ENCODE data around the gene SMIM7.

The SMIM7 gene

DNA sequence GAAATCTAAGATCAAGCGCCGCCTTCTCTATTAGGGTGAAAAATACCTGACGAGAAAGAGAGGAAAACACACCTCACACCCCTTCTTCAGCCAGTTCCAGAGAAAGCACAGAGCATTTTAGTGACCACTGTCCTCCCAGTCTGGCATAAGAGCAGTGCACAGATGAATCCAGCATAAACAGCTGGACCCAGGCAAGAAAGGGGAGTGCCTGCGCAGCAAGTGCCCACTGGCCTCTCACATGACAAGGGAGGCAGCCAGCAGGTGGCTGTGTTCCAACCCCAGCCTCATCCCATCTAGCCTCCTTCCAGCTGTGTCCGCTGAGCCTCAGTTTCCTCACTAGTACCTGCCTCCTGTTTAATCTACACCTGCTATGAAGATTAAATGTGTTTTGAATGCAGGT, 39.9 kb downstream of the SMIM7 start:
- no peak for DNase-seq

DNA sequence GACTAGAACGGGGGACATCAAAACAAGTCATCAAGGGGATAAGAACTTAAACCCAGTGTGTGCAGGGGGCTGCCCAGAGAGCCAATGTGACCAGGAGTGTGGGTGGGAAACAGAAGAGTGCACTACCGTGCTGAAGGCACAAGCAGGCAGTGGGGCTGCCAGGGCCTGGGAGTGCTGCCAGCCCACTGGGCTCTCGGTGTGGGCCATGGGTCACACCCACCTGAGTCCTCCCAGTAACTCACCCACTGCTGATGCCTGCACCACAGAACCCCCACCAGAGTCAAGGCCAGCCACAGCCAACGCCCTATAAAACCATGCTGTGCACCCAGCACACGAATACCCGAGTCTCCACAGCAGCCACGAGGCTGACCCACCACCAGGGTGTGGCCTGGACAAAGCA, 40.5 kb downstream of the SMIM7 start:
- no peak for DNase-seq

DNA sequence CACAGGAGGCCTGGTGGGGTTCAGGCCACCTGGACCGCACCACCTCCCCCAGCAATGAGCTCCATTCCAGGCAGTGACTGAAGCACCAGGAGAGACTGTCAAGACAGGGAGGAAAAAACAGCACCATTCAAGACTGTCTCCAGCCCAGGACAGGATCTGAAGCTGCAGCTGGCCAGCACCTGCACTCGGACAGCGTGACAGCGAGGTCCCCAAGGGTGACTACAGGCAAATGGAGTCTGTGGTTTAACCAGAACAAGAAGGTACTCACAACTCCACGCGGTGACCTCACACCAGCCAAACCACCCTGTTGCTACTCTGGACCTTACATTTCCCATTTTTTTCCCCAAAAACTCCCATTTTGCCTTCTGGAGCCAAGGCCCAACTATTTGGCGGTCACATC, 41.7 kb downstream of the SMIM7 start:
- no peak for DNase-seq

DNA sequence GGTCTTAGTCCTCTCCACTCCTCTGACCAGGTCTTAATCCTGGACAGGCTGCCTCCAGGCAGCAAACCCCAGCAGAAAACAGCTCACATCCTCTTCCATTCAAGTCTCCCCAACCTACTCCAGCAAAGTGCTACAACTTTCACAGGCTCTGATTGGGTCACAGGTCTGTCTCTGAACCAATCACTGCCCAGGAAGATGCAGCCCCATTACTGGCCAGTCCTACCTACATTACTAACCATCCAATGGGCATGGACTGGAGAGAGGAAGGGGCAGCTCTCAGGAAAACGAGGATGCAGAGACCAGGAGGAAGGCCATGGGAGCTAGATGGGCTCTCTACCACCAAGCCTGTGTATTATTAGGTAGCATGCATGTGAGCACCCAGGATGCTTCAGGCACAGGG, 44.1 kb downstream of the SMIM7 start:
- no peak for DNase-seq

DNA sequence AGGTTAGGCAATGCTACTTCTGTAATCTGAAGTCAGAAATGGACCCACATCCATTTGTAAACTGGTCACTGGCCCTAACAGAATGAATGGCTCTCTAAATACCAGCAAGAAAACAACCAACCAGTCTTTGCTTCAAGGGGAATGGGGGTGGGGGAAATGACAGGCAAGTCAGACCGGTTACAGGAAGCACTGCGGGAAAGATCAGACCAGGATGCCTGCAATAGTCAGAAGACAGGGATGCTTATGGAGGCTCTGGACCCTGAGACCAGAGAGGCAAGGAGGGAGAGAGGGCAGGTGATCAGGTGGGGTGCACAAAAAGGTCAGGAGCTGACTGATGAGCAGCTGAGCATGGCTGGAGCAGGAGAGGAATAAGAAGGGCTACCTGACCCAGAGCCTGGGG, 45.0 kb downstream of the SMIM7 start:
- no peak for DNase-seq

DNA sequence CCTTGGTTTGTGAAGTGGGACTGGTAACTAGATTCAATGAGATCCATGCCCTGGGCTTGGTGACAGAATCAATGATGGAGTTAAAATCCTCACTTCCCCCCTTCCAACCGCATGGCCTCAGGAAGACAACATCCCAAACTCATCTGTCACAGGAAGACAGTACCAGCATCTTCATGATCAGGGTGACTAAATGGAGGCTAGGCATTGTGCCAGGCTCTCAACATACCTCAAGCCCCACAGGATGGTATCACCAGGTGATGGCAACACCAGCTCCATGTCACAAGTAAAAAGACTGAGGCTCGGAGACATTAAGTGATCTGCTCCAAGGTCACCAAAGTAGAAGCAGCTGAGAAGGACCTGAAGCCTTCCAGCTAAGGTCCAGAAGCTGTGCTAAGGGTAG, 46.1 kb downstream of the SMIM7 start:
- DNase-seq: no peak

DNA sequence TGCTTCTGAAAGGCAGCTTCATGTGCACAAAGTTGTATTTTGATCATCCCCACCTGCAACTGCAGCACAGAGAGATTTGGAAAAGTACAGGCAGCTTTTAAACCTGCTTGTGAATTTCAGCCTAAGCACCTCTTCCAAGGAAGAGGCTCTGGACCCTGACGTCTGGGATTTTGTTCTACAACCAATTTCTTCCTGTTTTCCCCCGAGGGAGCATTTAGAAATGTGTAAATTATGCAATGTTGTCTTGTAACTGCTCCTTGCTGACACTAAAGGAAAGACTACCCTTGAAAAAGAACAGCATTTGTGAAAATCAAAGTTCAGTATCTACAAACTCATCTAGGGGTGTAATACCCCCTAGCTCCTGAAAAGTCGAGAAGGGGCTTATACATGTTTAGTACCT, 47.3 kb downstream of the SMIM7 start:
- no peak for DNase-seq

DNA sequence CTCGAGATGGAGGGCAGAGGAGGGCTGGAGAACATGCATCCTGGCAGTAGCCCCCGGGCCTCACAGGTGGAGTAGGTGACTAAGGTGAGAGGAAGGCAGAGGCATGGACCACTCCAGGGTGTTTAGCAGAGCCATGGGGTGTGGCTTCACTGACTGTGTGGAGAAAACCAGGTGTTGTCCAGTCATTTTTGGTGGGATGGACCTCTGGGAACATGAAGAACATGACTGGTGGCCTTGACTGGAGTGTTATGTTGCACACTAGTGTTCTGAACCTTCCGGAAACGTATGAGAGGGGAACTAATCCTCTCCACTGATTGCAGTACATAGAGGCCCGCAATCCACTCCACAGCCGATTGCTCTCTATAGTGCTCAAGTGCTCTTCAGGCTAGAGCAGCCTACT, 48.8 kb downstream of the SMIM7 start:
- no peak for DNase-seq

DNA sequence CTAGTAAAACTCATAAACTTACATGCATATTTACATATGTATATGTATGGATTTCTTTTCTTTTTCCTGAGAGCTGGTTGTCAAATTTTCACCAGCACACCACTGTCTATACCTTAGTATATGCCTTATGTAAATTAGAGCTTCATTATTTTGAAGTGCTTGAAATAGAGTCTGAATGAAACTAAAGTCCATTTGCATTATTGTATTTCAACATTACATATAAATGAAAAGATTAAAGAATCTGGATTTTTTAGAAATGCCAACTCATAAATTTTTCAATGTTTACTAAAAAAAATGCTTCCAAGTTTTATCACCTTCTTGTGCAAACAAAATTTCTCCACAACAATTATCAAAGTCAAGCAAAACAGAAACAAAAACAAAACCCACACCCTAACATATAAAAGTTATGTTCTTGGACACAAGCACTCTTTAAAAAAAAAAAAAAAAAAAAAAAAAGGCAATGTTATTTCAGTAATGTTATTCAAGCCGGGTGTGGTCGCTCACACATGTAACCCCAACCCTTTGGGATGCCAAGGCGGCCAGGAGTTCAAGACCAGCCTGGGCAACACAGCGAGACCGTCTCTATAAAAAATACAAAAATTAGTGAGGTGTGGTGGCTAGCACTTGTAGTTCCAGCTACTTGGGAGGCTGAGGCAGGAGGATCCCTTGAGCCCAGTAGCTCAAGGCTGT, 50.3 kb downstream of the SMIM7 start:
- no peak for DNase-seq

DNA sequence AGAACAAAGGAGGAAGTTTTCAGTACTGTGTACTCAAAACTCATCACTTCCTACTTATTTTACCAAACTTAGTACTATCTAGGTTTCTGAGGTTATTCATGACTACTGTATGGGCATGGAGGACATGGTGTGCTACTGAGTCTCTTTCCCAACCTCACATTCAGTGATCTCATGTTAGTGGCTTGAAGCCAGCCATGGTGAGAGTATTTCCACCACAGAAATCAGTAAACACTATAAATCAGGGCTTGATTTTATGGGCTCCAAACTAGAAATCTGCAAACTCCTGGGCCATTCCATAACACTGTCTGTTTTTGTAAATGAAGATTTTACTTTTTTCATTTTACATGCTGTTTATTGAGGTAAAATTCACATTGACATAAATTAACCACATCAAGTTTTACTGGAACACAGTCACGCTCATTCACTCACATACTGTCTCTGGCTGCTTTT, 51.6 kb downstream of the SMIM7 start:
- DNase-seq: no peak

DNA sequence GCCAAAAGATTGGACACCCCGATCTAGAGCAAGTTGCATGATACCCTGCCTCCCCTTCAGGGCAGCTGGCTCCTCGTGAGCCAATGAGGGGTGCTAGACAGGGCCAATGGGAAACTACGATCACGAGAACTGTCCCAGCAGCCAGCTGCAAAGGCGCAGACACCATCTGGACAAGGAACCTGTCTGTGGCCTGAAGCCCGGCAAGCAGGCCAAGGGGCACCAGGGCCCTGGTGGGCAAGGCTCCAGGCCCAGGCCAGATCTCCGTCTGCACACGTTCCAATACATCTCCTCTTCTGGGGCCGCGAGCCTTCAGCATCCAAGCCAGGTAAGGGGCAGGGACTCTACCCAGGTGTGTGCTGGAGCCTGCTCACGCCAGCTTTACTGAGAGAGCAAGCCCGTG, 52.1 kb downstream of the SMIM7 start:
- DNase-seq: no peak

DNA sequence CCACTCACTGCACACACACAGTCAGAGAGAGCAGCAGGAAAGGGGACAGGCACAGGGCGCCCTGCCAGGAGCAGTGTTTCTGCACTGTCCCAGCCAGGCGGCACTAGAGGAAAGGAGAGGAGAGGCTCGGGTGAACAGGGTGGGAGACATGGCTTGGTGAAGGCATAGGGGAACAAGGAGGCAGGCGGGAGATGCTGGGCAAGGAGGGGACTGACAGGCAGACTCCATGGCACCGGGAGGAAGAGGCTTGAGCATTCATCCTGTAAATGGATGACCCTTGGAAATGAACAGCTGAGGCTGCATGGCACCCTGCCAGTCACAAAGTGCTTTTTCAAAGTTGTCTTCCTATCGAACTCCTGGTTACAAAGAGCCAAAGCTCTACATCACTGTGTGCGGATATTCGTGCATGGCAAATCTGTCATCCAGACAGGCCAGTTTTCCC, 54.4 kb downstream of the SMIM7 start:
- DNase-seq: no peak

DNA sequence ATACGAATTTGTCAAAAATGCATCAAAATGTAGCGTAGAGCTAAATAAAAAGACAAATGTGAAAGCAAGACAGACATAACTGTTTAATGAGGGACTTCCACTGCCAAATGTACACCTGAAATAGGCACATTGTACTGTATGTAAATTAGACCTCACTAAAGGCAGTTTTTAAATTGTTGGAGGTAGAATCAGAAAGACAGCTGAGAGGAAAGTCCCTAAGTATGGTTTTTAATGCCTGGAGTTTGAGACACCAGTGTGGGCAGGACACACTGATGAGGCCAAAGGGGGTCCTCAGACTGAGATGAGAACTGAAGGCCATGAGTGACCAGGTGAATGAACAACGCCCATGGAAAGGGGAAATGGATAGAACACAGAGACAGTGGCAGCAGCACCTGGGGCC, 54.8 kb downstream of the SMIM7 start:
- no peak for DNase-seq

DNA sequence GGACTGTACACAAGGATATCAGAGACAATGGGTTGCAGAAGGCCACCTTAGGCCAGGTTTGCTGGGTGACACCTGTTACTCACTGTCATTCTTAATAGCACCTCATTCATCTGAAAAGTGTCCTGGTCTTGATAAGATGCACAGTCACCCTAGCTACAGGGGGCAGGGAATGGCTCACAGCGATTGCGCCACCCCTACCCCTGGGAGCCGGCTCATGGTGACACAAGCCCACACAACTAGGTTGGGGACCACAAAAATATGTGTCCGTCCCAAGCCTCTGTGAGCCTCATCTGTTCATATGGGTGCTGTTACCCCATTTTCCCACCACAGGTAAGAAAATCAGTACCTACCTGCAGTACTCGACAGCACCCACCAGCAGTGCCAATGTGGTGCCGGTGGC, 55.3 kb downstream of the SMIM7 start:
- DNase-seq: no peak

DNA sequence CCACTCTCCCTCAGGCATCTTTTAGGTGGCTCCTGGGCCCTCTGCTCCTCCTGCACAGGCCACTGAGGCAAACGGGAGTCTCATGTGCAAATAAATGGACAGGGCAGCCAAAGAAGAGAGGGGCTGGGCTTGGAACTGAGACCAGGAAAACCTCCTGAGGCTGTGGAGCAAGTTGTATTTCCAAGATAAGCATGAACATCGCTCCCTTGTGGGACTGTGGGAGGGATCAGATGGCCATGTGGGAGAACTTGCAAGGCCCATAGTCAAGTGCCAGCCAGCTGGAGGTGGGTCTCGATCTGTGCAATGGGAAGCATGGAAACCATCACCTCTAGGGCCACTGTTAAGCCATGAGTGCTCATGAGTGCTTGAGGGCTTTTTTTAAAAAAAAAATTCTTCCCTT, 56.9 kb downstream of the SMIM7 start:
- no peak for DNase-seq

DNA sequence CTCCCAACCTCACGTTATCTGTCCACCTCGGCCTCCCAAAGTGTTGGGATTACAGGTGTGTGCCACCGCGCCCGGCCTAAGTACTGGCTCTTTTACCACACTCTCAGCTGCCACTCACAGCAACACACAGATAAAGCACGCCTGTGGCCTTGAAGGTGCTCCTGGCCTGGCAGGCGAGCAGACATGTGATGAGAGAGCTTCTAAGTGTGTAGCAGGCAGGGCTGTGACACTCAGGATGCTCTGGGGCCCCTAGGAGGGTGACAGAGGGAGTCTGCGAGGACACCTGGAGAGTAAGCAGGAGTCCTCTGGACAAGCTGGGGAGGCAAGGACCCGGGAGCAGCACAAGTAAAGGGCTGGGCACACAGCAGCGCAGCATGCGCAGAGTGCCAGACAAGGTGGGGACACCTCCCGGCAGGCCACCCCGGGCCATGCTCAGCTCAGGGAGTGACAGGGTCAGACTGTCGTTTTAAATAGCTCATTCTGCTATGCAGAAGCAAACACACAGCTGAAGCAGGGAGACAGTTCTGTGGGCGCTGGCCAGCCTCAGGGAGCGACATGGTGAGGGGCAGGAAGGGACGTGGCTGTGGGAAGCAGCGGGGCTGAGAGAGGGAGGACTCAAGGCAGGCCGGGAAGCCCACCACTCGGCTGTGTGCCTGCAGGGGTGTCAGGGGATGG, 58.4 kb downstream of the SMIM7 start:
- DNase-seq: no peak

DNA sequence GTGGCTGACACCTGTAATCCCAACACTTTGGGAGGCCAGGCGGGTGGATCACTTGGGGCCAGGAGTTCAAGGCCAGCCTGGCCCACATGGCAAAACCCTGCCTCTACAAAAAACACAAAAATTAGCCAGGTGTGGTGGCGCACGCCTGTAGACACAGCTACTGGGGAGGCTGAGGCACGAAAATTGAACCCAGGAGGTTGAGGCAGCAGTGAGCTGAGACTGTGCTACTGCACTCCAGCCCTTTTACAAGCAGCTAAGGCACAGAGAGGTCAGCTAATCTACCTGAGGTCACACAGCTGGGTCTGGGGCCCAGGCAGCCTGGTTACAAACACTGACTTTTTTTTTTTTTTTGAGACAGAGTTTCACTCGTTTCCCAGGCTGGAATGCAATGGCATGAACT, 59.1 kb downstream of the SMIM7 start:
- DNase-seq: no peak

DNA sequence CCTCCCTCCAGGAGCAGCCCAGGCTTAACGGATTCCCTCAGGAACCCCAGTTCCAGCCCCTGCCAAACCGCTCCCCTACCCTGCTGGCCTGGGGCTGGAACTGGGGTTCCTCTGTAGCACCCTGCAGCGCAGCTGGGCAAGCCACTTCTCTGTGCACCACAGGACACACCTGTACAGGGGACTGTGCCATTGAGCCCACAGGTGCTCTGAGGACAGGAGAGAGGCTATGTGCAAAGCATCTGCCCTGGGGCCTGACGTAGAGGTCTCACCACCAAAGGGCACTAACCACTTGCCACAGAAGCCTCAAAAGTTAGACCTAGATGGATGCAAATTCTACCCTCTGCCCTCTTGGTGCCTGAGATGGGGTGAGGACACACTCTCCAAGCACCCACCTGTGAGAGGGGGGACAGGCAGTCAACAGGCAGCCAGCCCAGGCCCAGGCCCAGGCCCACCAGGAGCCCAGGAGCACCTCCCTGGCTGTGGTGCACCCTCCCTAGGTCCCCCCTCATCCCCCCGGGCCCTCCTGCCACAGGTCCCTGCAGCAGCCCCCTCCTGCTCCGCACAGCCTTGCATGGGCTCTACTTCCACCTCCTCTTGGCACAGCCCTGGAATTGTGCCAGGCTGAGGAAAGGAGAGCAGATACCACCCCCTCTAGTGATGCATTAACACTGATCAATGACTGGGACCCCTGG, 60.1 kb downstream of the SMIM7 start:
- no peak for DNase-seq

DNA sequence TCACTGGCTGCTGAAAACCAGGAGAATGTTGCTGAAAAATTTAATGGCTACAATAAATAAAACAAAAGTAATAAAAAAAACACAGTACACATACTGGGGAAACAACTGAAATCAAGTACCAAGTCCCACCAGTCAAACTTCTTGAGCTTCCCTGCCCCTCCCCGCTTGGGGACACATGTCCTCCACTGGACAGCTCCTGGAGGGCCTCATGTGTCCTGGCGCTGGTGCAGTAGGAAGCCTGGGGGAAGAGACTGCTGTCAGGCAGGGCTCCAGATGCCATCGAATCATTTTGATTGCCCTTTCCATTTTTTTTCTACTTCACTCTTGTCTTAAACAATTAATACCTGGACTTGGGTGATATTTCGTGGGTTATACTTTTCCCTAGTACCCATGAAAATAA, 61.1 kb downstream of the SMIM7 start:
- DNase-seq: no peak

DNA sequence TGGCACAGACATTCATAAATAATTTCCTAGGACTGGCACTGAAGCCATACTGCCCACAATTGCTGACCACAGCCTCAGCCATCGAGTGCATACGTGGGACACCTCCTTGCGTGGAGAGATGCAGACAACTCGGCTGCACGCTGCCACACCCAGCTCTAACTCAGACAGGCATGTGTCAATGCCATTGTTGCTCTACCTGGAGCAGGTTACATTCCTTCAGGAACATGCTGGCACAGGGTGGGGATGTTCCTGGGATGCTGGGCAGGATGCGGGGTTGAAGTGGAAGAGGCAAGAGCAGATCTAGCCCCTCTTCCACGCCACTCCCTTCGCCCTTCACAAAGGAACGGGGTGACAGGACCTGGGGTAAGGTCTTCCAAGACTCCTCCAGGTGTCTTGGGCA, 63.5 kb downstream of the SMIM7 start:
- no peak for DNase-seq

Measured in NCI-H526 (cell line).